Adipocyte (in vitro differentiated cells): ENCODE data around the gene CGB7.
A peak's percentile ranks its signal among the peaks of the same experiment; 100 is the strongest.

Experiments used
- DNase-seq: peaks from one replicate; pipeline ENCODE4 v3.0.0-alpha.2; 2015; ENCODE audit warnings: low read depth
- H3K27me3 ChIP-seq: replicated peaks from 2 replicates; pipeline ENCODE4 v1.7.0; 2013; ENCODE audit warnings: mild to moderate bottlenecking, low read length, moderate library complexity; ENCODE audit not compliant: control insufficient read depth, insufficient read depth
- H3K36me3 ChIP-seq: 2 replicates; pipeline ENCODE4 v1.7.0; 2013; ENCODE audit warnings: low read length, mild to moderate bottlenecking, moderate library complexity; ENCODE audit not compliant: control insufficient read depth, insufficient read depth, severe bottlenecking
- H3K4me1 ChIP-seq: 2 replicates; pipeline ENCODE4 v1.7.0; 2013; ENCODE audit warnings: mild to moderate bottlenecking, low read length, moderate library complexity; ENCODE audit not compliant: control insufficient read depth, insufficient read depth
- H3K4me3 ChIP-seq: 2 replicates; pipeline ENCODE4 v1.7.0; 2013; ENCODE audit warnings: mild to moderate bottlenecking, low read length, moderate library complexity
- H3K9ac ChIP-seq: 2 replicates; pipeline ENCODE4 v1.7.0; 2013; ENCODE audit warnings: mild to moderate bottlenecking, low read length, moderate library complexity
- H3K9me3 ChIP-seq: 2 replicates; pipeline ENCODE4 v1.7.0; 2013; ENCODE audit warnings: mild to moderate bottlenecking, low read length, moderate library complexity; ENCODE audit not compliant: control insufficient read depth

Gene CGB7

DNA sequence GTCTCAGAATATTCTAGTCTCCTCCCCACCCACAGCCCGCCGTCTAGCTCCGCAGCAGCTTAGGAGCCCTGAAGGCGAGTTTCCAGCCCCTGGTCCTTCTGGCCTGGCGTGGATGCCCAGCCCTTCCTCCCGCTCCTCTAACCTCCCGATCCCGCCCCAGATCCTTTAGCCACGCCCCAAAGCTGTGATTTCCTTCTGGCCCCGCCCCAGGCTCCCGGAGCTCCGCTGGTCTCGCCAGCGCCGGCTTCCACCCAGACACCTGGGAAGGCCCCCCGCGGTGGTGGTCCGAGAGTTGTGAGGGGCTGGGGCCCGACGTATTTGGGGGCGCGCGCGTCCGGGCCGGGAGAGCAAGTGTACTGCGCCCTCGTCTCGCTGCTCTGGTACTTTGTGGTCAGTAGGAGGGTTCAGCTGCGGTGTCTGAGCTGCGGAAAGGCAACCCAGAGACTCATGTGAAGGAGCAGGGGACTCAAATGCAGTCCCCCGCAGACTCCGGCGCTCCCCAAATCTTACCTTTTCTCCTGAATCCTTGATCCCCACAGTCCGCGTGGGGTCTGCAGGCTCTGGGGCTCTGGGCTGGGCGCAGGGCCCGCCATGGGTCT is at the start of gene CGB7:
CGB7 (minus strand) TSS at position 114 of the 599 bp plus-strand sequence. CDS start 2,374 bp downstream, outside the sequence.
- Histone ChIP-seq H3K9ac (no peak within 1 kb of the TSS), H3K4me3 (peak within 1 kb of the TSS; percentile 78), H3K27me3 (peaks cover 25% of the 10 kb centered on the region), H3K4me1 (peaks cover 11% of the 10 kb centered on the region), H3K36me3 (no peaks in the 10 kb centered on the region), H3K9me3 (no peaks in the 10 kb centered on the region)
- peak; percentile 74 for DNase-seq

DNA sequence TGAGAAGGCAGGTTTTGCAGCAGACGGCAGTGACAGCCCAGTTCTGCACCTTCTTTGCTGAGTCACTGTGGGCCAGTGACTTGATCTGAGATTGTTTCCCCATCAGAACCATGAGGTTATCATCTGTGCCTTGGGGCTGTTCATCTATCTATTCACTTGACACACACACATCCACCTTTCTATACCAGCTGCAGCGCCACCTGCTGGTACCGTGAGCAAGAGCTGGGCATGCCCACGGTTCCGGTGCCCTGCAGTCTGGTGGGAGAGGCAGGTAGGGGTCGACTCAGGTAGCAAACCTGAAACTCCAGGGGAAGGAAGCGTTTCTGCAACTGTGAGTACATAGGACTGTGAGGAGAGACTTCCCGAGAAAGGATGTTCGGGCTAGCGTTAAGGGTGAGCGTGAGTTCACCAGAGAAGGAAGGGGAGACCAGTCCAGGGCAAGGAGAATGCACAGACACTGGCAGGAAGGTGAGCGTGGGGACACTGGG is 49.1 kb upstream of the CGB7 start:
- H3K4me1 ChIP-seq, result peaks cover 17% of the 10 kb centered on the region
- no peak overlapping the region for H3K4me3 ChIP-seq
- no peaks in the 10 kb centered on the region for H3K27me3 ChIP-seq
- H3K9me3 ChIP-seq, result no peaks in the 10 kb centered on the region
- H3K9ac ChIP-seq, result no peak overlapping the region
- H3K36me3 ChIP-seq, result peaks cover 73% of the 10 kb centered on the region
- peak; percentile 70 for DNase-seq

DNA sequence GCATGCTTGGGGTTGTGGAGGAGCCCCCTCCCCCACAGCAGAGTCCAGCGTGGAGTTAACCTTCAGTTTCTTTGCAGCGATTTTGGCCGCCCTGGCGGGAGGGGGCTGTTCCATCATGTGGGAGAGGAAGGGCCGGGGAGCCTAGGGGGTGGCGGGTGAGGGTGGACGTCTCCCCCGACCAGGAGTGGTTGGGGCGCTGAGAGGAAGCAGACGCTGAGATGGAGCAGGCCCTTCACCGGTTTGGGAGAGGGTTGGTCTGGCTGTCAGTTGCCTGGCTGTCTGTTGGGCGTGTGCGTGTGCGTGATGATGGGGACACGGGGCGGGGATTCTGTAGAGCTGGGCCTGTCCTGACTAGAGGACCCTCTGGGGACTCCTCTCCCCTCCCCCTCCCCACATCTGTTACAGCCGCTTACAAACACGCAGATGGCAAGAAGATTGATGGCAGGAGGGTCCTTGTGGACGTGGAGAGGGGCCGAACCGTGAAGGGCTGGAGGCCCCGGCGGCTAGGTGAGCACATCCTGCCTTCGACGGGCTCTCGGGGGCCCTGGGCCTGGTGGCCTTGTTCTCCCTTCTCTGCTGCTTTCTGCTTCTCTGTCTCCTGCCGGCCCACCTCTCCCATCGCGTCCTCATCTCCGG is 46.8 kb upstream of the CGB7 start:
- no peaks in the 10 kb centered on the region for H3K4me1 ChIP-seq
- H3K9me3 ChIP-seq, result no peaks in the 10 kb centered on the region
- no peak overlapping the region for H3K9ac ChIP-seq
- no peak for DNase-seq
- peaks cover 85% of the 10 kb centered on the region for H3K36me3 ChIP-seq
- H3K4me3 ChIP-seq, result no peak overlapping the region
- no peaks in the 10 kb centered on the region for H3K27me3 ChIP-seq

DNA sequence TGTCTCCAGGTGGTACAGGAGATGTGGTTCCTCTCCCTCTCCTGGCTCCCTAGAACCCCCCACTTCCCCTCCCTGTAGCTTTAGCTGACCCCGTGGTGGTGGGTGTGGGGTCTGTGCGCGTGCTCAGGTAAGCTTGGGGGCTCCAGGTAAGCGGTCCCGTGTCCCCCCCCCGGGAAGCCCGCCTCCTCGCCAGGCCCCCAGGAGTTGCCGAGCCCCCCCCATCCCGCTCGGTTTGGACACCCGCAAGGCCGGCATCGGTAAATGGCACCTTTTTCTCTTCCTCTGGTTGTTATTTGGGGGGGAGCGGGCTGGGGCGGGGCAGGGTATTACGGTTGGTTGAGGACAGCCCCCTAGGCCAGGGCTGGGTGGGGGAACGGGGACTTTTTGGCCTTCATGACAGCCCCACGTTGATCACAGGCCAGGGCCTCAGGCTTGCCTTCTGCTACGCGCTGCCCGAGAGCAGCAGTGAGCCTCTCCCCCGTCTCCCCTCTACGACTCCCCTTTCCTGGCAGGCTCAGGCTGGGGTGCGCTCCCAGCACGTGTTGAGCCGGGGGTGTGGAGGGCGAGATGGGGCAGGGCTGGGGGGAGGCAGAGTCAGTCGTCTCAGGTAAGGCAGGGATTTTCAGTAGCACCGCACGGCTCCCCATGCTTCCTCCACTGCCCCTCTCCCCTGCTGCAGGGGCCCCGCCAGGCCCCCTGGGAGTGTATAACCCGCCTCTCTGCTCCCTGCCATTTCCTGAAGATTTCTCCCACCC is 46.0 kb upstream of the CGB7 start:
- peaks cover 85% of the 10 kb centered on the region for H3K36me3 ChIP-seq
- peaks cover 2% of the 10 kb centered on the region for H3K4me1 ChIP-seq
- H3K4me3 ChIP-seq, result no peak overlapping the region
- DNase-seq, result no peak
- no peaks in the 10 kb centered on the region for H3K27me3 ChIP-seq
- H3K9ac ChIP-seq, result no peak overlapping the region
- no peaks in the 10 kb centered on the region for H3K9me3 ChIP-seq

DNA sequence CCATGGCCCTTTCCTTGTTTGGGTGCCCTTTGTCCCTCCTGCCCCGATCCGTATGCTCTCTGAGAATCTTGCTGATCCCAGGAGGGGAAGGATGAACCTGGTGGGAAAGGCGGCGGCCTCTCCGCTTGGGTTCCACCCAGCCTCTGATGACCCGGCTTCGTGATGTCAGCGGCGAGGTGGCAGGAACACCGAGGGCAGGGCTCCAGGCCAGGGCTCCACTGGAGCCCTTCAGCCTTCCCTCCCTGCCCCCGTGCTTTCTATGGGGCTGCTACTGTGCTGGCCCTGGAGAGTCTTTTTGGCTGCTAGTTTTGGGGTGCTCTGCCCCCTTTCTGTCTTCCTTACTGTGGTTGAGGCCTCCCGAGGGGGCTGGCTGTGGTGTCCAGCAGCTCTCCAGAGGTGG is 44.8 kb upstream of the CGB7 start:
- peaks cover 85% of the 10 kb centered on the region for H3K36me3 ChIP-seq

DNA sequence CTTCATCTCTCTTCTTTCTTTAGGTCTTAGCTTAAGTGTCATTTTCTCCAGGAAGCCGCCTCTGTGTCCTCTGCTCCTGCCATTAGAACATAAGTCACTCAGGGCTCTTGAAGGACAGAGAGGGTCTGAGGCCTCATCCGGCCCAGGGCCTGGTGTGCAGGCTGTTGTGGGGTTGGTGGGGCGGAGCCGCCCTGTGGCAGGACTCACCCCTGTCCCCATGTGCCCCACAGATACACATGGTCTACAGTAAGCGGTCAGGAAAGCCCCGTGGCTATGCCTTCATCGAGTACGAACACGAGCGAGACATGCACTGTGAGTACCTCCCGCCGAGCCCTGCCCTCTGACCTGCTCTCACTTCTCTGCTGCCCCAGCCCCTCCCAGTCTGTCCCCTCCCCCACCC is 43.6 kb upstream of the CGB7 start:
- Histone ChIP-seq H3K9me3 (no peaks in the 10 kb centered on the region), H3K4me3 (no peak overlapping the region), H3K36me3 (peaks cover 83% of the 10 kb centered on the region), H3K4me1 (peaks cover 6% of the 10 kb centered on the region), H3K9ac (no peak overlapping the region), H3K27me3 (no peaks in the 10 kb centered on the region)
- DNase-seq, result no peak

More for the DNA sequence above, 44.8 kb upstream of the CGB7 start:
- H3K4me1 ChIP-seq, result peaks cover 6% of the 10 kb centered on the region
- DNase-seq, result no peak
- no peak overlapping the region for H3K4me3 ChIP-seq
- H3K9ac ChIP-seq, result no peak overlapping the region
- H3K27me3 ChIP-seq, result no peaks in the 10 kb centered on the region
- H3K9me3 ChIP-seq, result no peaks in the 10 kb centered on the region

DNA sequence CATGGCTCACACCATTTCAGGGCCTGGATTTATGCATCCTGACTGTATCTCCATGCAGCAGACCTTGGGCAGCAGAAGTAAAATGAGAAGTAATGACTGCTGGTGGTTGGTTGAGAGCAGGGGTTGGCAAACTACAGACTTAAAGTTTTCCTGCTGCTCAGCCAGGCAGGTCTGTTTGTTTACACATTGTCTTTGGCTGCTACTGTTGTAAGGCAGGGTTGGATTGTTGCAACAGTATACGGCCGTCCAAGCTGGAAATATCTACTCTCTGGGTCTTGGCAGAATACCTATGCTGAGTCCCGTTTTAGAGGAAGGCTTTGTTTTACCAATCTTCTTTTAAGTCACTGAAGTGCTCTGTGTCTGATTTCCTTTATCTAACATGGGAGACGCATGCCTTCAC is 41.2 kb upstream of the CGB7 start:
- no peaks in the 10 kb centered on the region for H3K9me3 ChIP-seq
- peaks cover 84% of the 10 kb centered on the region for H3K36me3 ChIP-seq
- H3K27me3 ChIP-seq, result no peaks in the 10 kb centered on the region
- no peak for DNase-seq
- H3K4me1 ChIP-seq, result peaks cover 14% of the 10 kb centered on the region
- H3K9ac ChIP-seq, result no peak overlapping the region
- no peak overlapping the region for H3K4me3 ChIP-seq

DNA sequence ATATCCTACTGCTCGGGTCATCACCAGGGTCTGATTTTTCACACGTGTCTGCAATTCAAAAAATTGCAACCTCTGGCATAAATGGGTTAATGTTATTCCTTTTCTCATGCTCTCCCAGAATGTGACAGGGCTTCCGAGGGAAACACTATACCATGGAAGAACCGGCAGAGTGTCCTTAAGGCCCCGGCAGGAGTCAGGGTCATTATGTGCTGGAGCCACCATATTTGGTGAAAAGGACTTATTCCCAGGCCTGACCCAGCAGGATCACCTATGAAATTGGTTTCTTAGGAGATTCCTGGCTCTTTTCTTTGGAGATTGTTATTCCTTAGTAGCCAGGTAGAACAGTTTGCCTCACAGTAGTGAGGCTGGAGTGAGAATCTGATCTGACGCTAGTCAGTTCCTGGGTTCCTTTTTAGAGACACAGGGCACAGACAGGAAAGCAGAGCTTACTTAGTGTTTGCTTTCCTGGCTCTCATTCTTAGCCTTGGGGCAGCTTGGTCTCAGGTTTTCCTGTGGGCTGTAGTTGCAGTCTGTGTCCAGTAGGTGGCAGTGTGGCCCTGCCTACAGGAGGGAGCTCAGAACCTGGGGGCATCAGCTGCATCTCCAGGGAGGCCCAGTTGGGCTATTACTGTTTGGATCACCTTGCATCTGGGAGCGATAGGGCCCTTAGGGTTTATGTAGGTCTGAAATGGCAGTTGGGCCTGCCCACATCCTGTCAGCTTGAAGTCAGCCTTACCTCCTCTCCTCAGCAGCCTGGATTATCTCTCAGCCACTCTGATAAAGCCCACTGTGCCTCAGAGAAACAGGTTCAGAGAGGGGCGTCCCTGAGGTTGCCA is 40.1 kb upstream of the CGB7 start:
- peak; percentile 87 for DNase-seq
- H3K27me3 ChIP-seq, result no peaks in the 10 kb centered on the region
- H3K4me1 ChIP-seq, result peaks cover 14% of the 10 kb centered on the region
- H3K9me3 ChIP-seq, result no peaks in the 10 kb centered on the region
- peaks cover 88% of the 10 kb centered on the region for H3K36me3 ChIP-seq
- no peak overlapping the region for H3K4me3 ChIP-seq
- no peak overlapping the region for H3K9ac ChIP-seq

DNA sequence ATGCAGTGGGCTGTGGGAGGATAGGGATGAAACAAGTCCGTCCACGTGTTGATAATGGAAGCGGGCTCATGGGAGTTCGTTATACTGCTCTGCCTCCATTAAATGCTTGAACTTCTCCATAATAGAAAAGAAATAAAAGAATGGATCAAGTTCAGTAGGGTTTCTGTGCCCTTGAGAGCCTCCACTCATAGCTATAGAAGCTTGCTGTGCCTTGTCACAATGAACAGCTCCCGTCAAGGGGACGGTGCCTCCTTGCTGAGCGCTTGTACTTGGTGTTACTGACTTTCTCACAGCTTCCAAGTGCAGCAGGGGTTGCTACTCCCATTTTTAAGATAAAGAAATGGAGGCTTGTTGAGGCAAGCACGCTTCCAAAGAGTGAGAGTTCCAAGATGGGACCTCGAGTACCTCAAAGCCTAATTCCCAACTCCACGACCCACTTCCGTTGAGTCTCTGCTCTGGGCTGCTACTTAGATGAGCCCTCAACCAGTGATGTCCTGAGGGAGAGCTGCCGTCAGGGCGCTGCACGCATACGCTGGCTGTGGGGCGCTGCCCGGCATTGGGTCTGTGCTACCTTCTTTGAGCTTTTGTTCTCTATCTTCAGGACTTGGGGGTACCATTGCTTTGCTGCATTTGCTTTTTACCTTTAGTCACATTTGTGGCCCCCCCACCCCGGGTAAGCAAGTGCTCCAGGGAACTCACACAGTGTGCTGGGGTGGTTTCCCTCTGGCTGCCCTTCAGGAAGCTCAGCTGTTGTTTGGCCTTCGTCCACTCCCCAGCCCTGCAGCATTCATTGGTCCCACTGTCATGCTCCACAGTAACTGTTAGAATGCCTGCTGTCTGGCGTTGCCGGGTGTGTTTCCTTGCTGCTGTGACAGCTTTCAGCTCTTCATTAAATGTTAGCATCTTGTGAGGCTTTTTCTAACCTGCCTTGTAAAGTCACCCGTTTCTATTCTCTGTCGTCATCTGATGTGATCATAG is 37.2 kb upstream of the CGB7 start:
- Histone ChIP-seq H3K4me3 (no peak overlapping the region), H3K36me3 (peaks cover 97% of the 10 kb centered on the region), H3K4me1 (peaks cover 14% of the 10 kb centered on the region), H3K27me3 (no peaks in the 10 kb centered on the region), H3K9ac (no peak overlapping the region), H3K9me3 (no peaks in the 10 kb centered on the region)
- DNase-seq, result no peak

DNA sequence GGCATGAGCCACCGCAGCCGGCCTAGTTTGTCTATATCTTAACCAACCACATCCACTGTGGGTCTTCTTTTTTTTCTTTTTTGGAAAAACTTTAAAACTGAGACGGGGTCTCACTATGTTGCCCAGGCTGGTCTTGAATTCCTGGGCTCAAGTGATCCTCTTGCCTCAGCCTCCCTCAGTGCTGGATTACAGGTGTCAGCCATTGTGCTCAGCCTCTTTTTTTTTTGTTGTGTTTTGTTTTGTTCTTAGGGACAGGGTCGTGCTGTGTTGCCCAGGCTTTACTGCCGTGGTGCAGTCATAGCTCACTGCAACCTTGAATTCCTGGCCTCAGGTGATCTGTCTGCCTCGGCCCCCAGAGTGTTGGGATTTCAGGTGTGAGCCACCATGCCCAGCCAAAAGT is 35.1 kb upstream of the CGB7 start:
- Histone ChIP-seq H3K9me3 (no peaks in the 10 kb centered on the region), H3K4me3 (no peak overlapping the region), H3K4me1 (peaks cover 7% of the 10 kb centered on the region), H3K27me3 (no peaks in the 10 kb centered on the region), H3K9ac (no peak overlapping the region), H3K36me3 (peaks cover 86% of the 10 kb centered on the region)
- DNase-seq, result no peak
